RWPE2 (cell line): ENCODE data around the gene LAIR1.

Source experiments
- ATAC-seq: fragments of 200-7000 bp; cut with Tn5 transposase; 3 replicates; pipeline ENCODE4 v1.9.1; 2021; ENCODE audit warnings: low read depth
- DNase-seq: peaks from one replicate; pipeline ENCODE4 v3.0.0-alpha.2; 2020; ENCODE audit warnings: low spot score
- H3K27ac ChIP-seq: fragments of 450-650 bp; 2 replicates; pipeline ENCODE4 v1.5.1; 2017; ENCODE audit warnings: mild to moderate bottlenecking; ENCODE audit not compliant: poor library complexity, severe bottlenecking
- H3K27me3 ChIP-seq: fragments of 250-450 bp; sonication (Bioruptor Pico); 2 replicates; pipeline ENCODE4 v1.5.1; 2021; ENCODE audit warnings: mild to moderate bottlenecking, moderate library complexity; ENCODE audit not compliant: insufficient read depth, poor library complexity, severe bottlenecking
- H3K36me3 ChIP-seq: fragments of 250-450 bp; sonication (Bioruptor Pico); 2 replicates; pipeline ENCODE4 v1.5.1; 2020; ENCODE audit warnings: low read depth, mild to moderate bottlenecking, moderate library complexity
- H3K4me1 ChIP-seq: fragments of 250-450 bp; sonication (Bioruptor Pico); 2 replicates; pipeline ENCODE4 v1.5.1; 2021; ENCODE audit warnings: mild to moderate bottlenecking, moderate library complexity; ENCODE audit not compliant: insufficient read depth, poor library complexity, severe bottlenecking
- H3K4me3 ChIP-seq: fragments of 250-450 bp; sonication (Bioruptor Pico); 2 replicates; pipeline ENCODE4 v1.5.1; 2021; ENCODE audit warnings: mild to moderate bottlenecking, moderate library complexity; ENCODE audit not compliant: severe bottlenecking
- H3K9me3 ChIP-seq: fragments of 250-450 bp; sonication (Bioruptor Pico); 2 replicates; pipeline ENCODE4 v1.5.1; 2021; ENCODE audit warnings: mild to moderate bottlenecking, moderate library complexity; ENCODE audit not compliant: severe bottlenecking
- TF ChIP-seq, protein P1 (sequence below): fragments of 450-650 bp; IDR thresholded peaks from one replicate; pipeline ENCODE4 v1.5.1; 2017; ENCODE audit warnings: mild to moderate bottlenecking, moderate library complexity; ENCODE audit not compliant: poor library complexity, severe bottlenecking

Gene LAIR1

GRCh38 chr19:54312011-54312410, 52.7 kb downstream of the LAIR1 start:
- H3K4me3 ChIP-seq: no peak overlapping the region
- no peaks in the 10 kb centered on the region for H3K9me3 ChIP-seq
- H3K27ac ChIP-seq: no peak overlapping the region
- DNase-seq: no peak
- H3K27me3 ChIP-seq: peaks cover 7% of the 10 kb centered on the region
- TF ChIP-seq, protein P1, sequence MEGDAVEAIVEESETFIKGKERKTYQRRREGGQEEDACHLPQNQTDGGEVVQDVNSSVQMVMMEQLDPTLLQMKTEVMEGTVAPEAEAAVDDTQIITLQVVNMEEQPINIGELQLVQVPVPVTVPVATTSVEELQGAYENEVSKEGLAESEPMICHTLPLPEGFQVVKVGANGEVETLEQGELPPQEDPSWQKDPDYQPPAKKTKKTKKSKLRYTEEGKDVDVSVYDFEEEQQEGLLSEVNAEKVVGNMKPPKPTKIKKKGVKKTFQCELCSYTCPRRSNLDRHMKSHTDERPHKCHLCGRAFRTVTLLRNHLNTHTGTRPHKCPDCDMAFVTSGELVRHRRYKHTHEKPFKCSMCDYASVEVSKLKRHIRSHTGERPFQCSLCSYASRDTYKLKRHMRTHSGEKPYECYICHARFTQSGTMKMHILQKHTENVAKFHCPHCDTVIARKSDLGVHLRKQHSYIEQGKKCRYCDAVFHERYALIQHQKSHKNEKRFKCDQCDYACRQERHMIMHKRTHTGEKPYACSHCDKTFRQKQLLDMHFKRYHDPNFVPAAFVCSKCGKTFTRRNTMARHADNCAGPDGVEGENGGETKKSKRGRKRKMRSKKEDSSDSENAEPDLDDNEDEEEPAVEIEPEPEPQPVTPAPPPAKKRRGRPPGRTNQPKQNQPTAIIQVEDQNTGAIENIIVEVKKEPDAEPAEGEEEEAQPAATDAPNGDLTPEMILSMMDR: no peak
- H3K4me1 ChIP-seq: no peaks in the 10 kb centered on the region
- ATAC-seq: no peak
- H3K36me3 ChIP-seq: no peaks in the 10 kb centered on the region

DNA sequence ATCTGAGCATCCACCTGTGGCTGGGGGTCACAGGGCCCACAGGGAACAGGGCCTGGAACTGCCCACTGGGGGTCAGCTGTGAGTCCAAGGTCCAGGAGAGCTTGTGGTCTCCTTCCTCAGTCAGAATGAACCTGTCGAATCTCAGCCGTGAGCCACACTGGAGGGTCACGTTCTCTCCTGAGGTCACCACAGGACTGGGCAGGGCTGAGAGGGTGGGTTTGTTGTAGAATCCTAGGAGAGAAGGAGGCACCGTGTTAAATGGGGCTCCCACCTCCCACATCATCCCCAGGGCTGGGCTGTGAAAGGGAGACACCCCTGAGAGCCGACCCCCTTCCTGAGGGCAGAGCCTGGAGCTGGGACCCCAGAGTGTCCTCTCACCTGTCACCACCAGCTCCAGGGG, 53.2 kb downstream of the LAIR1 start:
- Histone ChIP-seq H3K27me3 (peaks cover 7% of the 10 kb centered on the region), H3K4me1 (no peaks in the 10 kb centered on the region), H3K36me3 (no peaks in the 10 kb centered on the region), H3K9me3 (no peaks in the 10 kb centered on the region), H3K4me3 (no peak overlapping the region), H3K27ac (no peak overlapping the region)
- no peak for ATAC-seq
- no peak for DNase-seq
- TF ChIP-seq, protein P1: no peak

DNA sequence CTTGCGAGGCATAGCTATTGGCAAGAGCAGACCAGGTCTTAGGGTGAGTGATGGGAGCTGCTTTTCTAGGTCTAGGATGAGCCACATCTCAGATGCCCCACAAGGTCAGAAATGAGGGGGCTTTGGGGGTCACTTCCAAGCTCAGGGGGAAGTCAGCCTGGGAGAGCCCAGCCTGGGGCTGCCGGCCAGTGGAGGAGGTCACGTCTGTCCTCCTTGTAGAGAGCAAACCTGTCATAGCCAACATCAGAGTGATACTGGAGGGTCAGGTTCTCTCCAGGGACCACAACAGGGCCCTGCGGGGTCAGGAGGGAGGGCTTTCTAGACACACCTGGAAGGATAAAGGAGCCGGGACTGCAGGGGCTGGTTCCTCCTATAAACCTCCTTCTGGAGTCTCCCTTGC, 54.2 kb downstream of the LAIR1 start:
- H3K27me3 ChIP-seq: peaks cover 7% of the 10 kb centered on the region
- H3K36me3 ChIP-seq: no peaks in the 10 kb centered on the region
- H3K9me3 ChIP-seq: no peaks in the 10 kb centered on the region
- H3K4me1 ChIP-seq: no peaks in the 10 kb centered on the region
- H3K4me3 ChIP-seq: no peak overlapping the region
- no peak overlapping the region for H3K27ac ChIP-seq
- no peak for DNase-seq
- ATAC-seq: no peak
- TF ChIP-seq, protein P1: no peak

GRCh38 chr19:54309811-54310210, 54.9 kb downstream of the LAIR1 start:
- DNase-seq: no peak
- H3K36me3 ChIP-seq: no peaks in the 10 kb centered on the region
- H3K9me3 ChIP-seq: no peaks in the 10 kb centered on the region
- no peak overlapping the region for H3K4me3 ChIP-seq
- H3K27ac ChIP-seq: no peak overlapping the region
- TF ChIP-seq, protein P1: no peak
- H3K4me1 ChIP-seq: no peaks in the 10 kb centered on the region
- ATAC-seq: no peak
- H3K27me3 ChIP-seq: peaks cover 6% of the 10 kb centered on the region

GRCh38 chr19:54307389-54308020, 57.2 kb downstream of the LAIR1 start:
- ATAC-seq (no peak), DNase-seq (no peak)
- Histone ChIP-seq H3K36me3 (no peaks in the 10 kb centered on the region), H3K9me3 (no peaks in the 10 kb centered on the region), H3K4me1 (no peaks in the 10 kb centered on the region), H3K27ac (no peak overlapping the region), H3K4me3 (no peak overlapping the region), H3K27me3 (no peaks in the 10 kb centered on the region)
- TF ChIP-seq, protein P1: no peak
